PC-3 (cell line): ENCODE data around the gene EIF3M. TPM values are rescaled to one million over a fixed set of nuclear protein-coding genes. Genes with fewer than 3 reads are reported as not detected.
"Not testable (repeated sequence)": the region's sequence is repeated elsewhere in the genome, so short reads cannot be mapped to it uniquely, and the experiment has no call there.

Experiments
- ATAC-seq: fragments of 200-7000 bp; cut with Tn5 transposase; 2 replicates; pipeline ENCODE4 v1.9.1; 2020; ENCODE audit warnings: mild to moderate bottlenecking, moderate library complexity
- BruUV-seq: library from RNA; stranded (reverse); fragments of 400-500 nt; replicated peaks from 2 replicates; lab custom pipeline; 2021; lab: Mats Ljungman, UMichigan
- CTCF ChIA-PET: fragments of 300-600 bp; sonication (Branson Sonifier 250); formaldehyde crosslinking; loops from one replicate; lab custom pipeline; 2022; ENCODE audit warnings: antibody characterized with exemption; lab: Charles Lee
- POLR2A ChIA-PET: fragments of 300-600 bp; sonication (Branson Sonifier 250); formaldehyde crosslinking; loops from one replicate; lab custom pipeline; 2022; ENCODE audit warnings: antibody characterized with exemption; ENCODE audit not compliant: unreplicated experiment; lab: Charles Lee
- DNase-seq: peaks from one replicate; pipeline ENCODE4 v3.0.0-alpha.2; 2015
- H2AFZ ChIP-seq: fragments of 300-600 bp; sonication (generic); 2 replicates; pipeline ENCODE4 v1.6.0; 2016; ENCODE audit warnings: antibody characterized with exemption, low read length
- H3F3A ChIP-seq: fragments of 300-600 bp; sonication (generic); one replicate; pipeline ENCODE4 v1.6.0; 2017; ENCODE audit warnings: antibody characterized with exemption, low read length, control low read depth, mild to moderate bottlenecking; ENCODE audit not compliant: unreplicated experiment
- H3K27ac ChIP-seq: fragments of 300-600 bp; sonication (generic); 2 replicates; pipeline ENCODE4 v1.5.1; 2016; ENCODE audit warnings: mild to moderate bottlenecking, low read length
- H3K27me3 ChIP-seq: fragments of 300-600 bp; sonication (generic); 2 replicates; pipeline ENCODE4 v1.6.1; 2016; ENCODE audit warnings: low read length, mixed read lengths
- H3K36me3 ChIP-seq: fragments of 300-600 bp; sonication (generic); 2 replicates; pipeline ENCODE4 v1.6.1; 2016; ENCODE audit warnings: low read depth, mixed run types, low read length, mixed read lengths
- H3K4me1 ChIP-seq: fragments of 300-600 bp; sonication (generic); 2 replicates; pipeline ENCODE4 v1.5.1; 2016; ENCODE audit warnings: low read length; ENCODE audit not compliant: insufficient read depth
- H3K4me2 ChIP-seq: fragments of 300-600 bp; sonication (generic); 2 replicates; pipeline ENCODE4 v1.6.0; 2016; ENCODE audit warnings: low read length
- H3K4me3 ChIP-seq: fragments of 300-600 bp; sonication (generic); 2 replicates; pipeline ENCODE4 v1.5.1; 2016; ENCODE audit warnings: mild to moderate bottlenecking, low read length, mixed read lengths
- H3K79me2 ChIP-seq: fragments of 300-600 bp; sonication (generic); 2 replicates; pipeline ENCODE4 v1.6.1; 2017; ENCODE audit warnings: low read length, mixed read lengths
- H3K9ac ChIP-seq: fragments of 300-600 bp; sonication (generic); 2 replicates; pipeline ENCODE4 v1.6.0; 2016; ENCODE audit warnings: mild to moderate bottlenecking, low read length
- H3K9me2 ChIP-seq: fragments of 300-600 bp; sonication (generic); replicated peaks from 2 replicates; pipeline ENCODE4 v1.6.1; 2016; ENCODE audit warnings: mixed run types, low read length, mixed read lengths
- H3K9me3 ChIP-seq: fragments of 300-600 bp; sonication (generic); 2 replicates; pipeline ENCODE4 v1.6.1; 2016; ENCODE audit warnings: low read length, mixed read lengths
- H4K20me1 ChIP-seq: fragments of 300-600 bp; sonication (generic); 2 replicates; pipeline ENCODE4 v1.6.1; 2016; ENCODE audit warnings: low read length, mixed read lengths
- EZH2 ChIP-seq: fragments of 300-600 bp; sonication (generic); IDR thresholded peaks from one replicate; pipeline ENCODE4 v1.6.1; 2017; ENCODE audit warnings: antibody characterized with exemption, mild to moderate bottlenecking, low read length; ENCODE audit not compliant: unreplicated experiment
- EZH2phosphoT487 ChIP-seq: fragments of 300-600 bp; sonication (generic); IDR thresholded peaks from 2 replicates; pipeline ENCODE4 v1.6.1; 2018; ENCODE audit warnings: mild to moderate bottlenecking, antibody characterized with exemption, low read length, borderline replicate concordance
- intact Hi-C: fragments of 100-400 bp; cut with micrococcal nuclease; formaldehyde crosslinking; loops from 2 replicates; pipeline ENCODE4 v1.9.0; 2023
- total RNA-seq: library from RNA; depleted of rRNA; stranded (reverse); fragments of >200 nt; gene quantifications from 2 replicates; pipeline ENCODE4 v1.2.3, GENCODE V29; 2014
- TF ChIP-seq, protein P1 (sequence below): fragments of 300-600 bp; sonication (generic); conservative IDR thresholded peaks from 2 replicates; pipeline ENCODE4 v1.5.1; 2017; ENCODE audit warnings: antibody characterized with exemption, low read depth, mild to moderate bottlenecking, low read length

Gene EIF3M
- total RNA-seq, 1 experiment from 2014 or later, result 369 TPM

DNA sequence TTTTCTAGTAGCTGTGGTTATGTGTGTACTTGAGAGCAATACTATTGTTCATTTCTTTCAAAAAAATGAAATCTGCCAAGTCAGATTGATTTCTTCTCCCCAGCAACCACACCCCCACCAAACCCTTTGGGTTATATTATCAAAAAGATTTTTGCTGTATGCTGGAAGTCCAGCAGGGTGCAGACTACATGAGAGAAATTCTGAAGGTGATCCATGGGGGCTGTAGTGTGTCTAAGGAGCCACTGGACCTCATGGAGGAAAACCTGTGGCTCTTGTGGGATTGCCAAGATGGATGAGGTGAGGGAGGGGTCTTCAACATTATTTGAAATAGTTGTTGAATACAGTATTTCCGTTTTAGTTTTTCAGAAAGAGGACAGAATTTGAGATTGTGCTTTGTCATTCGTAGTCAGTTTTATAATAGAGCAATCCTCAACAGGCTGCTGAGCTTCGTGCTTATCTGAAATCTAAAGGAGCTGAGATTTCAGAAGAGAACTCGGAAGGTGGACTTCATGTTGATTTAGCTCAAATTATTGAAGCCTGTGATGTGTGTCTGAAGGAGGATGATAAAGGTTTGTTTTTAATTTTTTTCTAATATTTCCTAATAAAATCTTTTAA lies 3.1 kb downstream of the EIF3M start:
- intact Hi-C loops, result loop anchor here (1.0 kb wide), 1 partner anchor 206 kb away; no protein-coding TSS in a partner anchor
- ATAC-seq (peak; percentile 32), DNase-seq (peak; percentile 55)
- TF ChIP-seq EZH2, result no peak
- TF ChIP-seq, protein P1, sequence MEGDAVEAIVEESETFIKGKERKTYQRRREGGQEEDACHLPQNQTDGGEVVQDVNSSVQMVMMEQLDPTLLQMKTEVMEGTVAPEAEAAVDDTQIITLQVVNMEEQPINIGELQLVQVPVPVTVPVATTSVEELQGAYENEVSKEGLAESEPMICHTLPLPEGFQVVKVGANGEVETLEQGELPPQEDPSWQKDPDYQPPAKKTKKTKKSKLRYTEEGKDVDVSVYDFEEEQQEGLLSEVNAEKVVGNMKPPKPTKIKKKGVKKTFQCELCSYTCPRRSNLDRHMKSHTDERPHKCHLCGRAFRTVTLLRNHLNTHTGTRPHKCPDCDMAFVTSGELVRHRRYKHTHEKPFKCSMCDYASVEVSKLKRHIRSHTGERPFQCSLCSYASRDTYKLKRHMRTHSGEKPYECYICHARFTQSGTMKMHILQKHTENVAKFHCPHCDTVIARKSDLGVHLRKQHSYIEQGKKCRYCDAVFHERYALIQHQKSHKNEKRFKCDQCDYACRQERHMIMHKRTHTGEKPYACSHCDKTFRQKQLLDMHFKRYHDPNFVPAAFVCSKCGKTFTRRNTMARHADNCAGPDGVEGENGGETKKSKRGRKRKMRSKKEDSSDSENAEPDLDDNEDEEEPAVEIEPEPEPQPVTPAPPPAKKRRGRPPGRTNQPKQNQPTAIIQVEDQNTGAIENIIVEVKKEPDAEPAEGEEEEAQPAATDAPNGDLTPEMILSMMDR, result peak; percentile 63
- Histone ChIP-seq H2AFZ (no peak overlapping the region), H3K36me3 (peaks cover 44% of the 10 kb centered on the region), H4K20me1 (peaks cover 42% of the 10 kb centered on the region), H3K4me2 (peak overlapping the region; percentile 96), H3K9me2 (no peaks in the 10 kb centered on the region), H3K9ac (no peak overlapping the region), H3F3A (no peaks in the 10 kb centered on the region), H3K9me3 (no peaks in the 10 kb centered on the region), H3K27me3 (no peaks in the 10 kb centered on the region), H3K27ac (no peak overlapping the region), H3K4me1 (peaks cover 28% of the 10 kb centered on the region), H3K79me2 (peaks cover 73% of the 10 kb centered on the region), H3K4me3 (peak overlapping the region; percentile 87)
- ChIA-PET CTCF (no interaction called here), POLR2A (no interaction called here)
- no TSS peak for BruUV-seq

DNA sequence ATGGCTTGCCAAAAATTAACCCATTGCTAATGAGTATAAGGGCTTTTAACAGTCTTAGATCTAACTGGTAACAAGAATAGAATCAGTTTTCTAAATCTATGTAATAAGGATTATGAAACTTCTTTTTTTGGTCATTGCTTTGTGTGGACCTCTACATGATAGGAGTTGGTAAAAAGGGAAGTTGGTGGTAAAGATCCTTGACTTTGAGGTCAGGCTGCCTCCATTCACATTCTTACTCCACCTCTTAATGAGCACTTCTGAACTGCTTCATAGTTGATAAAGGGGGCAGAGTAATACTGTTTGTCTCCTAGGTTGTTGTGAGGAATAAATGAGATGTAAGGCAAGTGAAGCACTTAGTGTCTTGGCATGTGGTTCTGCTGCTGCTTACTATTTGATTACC lies 10.6 kb downstream of the EIF3M start:
- Histone ChIP-seq H3K9me2 (no peaks in the 10 kb centered on the region), H3K36me3 (peaks cover 77% of the 10 kb centered on the region), H3K79me2 (peaks cover 39% of the 10 kb centered on the region), H3F3A (no peaks in the 10 kb centered on the region), H4K20me1 (0 out of 2 replicates have a peak, but pooled peaks cover 5% of the 10 kb centered on the region), H3K4me1 (no peaks in the 10 kb centered on the region), H3K9me3 (no peaks in the 10 kb centered on the region), H3K9ac (no peak overlapping the region), H3K27me3 (no peaks in the 10 kb centered on the region), H3K4me3 (no peak overlapping the region), H2AFZ (no peak overlapping the region), H3K27ac (no peak overlapping the region), H3K4me2 (no peak overlapping the region)
- intact Hi-C loops, result no loop called here
- TF ChIP-seq EZH2 (no peak), EZH2phosphoT487 (no peak)
- TF ChIP-seq, protein P1, result no peak
- no TSS peak for BruUV-seq
- ChIA-PET POLR2A (no interaction called here), CTCF (no interaction called here)
- ATAC-seq (no peak), DNase-seq (no peak)

DNA sequence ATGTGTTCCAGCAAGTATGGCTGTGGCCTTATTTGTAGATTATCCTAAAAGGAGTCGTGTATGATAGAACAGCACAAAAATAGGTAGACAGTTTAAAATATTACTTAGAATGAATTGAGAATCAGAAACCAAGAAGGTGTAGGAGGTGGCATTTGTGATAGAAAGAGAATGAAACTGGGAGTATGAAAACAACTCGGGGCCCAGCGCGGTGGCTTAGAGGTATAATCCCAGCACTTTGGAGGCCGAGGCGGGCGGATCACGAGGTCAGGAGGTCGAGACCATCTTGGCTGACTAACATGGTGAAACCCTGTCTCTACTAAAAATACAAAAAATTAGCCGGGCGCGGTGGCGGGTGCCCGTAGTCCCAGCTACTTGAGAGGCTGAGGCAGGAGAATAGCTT lies 12.5 kb downstream of the EIF3M start:
- H3K4me2 ChIP-seq, H3K4me3 ChIP-seq, BruUV-seq, H3K27me3 ChIP-seq, H3K9me3 ChIP-seq, ATAC-seq, CTCF ChIA-PET, H3K9me2 ChIP-seq, H3K27ac ChIP-seq, H4K20me1 ChIP-seq, H3F3A ChIP-seq, POLR2A ChIA-PET, intact Hi-C loops, H3K9ac ChIP-seq, H3K4me1 ChIP-seq, DNase-seq, H2AFZ ChIP-seq: not testable (repeated sequence)
- Histone ChIP-seq H3K79me2 (peaks cover 27% of the 10 kb centered on the region), H3K36me3 (peaks cover 76% of the 10 kb centered on the region)
